Mononuclear cell (primary cell): ENCODE measurements around the gene ADGRB2. TPM values are rescaled to one million over a fixed set of nuclear protein-coding genes. Genes with fewer than 3 reads are reported as not detected.

ENCODE experiments used
- H3K27me3 ChIP-seq: 2 replicates; pipeline ENCODE4 v1.6.0; 2011; ENCODE audit warnings: low read length, control low read depth; ENCODE audit not compliant: insufficient read depth
- H3K4me1 ChIP-seq: 2 replicates; pipeline ENCODE4 v1.5.1; 2011; ENCODE audit warnings: mild to moderate bottlenecking, low read length, control low read depth; ENCODE audit not compliant: insufficient read depth
- H3K4me3 ChIP-seq: 2 replicates; pipeline ENCODE4 v1.5.1; 2011; ENCODE audit warnings: mild to moderate bottlenecking, low read length, moderate library complexity
- H3K9me3 ChIP-seq: 2 replicates; pipeline ENCODE4 v1.5.1; 2011; ENCODE audit warnings: low read depth, mild to moderate bottlenecking, control low read depth, low read length
- total RNA-seq: library from RNA; depleted of rRNA; stranded (reverse); fragments of >200 nt; gene quantifications from one replicate; pipeline ENCODE4 v1.2.3, GENCODE V29; 2012

Gene ADGRB2
- total RNA-seq, 1 donor = 0.73 TPM

DNA sequence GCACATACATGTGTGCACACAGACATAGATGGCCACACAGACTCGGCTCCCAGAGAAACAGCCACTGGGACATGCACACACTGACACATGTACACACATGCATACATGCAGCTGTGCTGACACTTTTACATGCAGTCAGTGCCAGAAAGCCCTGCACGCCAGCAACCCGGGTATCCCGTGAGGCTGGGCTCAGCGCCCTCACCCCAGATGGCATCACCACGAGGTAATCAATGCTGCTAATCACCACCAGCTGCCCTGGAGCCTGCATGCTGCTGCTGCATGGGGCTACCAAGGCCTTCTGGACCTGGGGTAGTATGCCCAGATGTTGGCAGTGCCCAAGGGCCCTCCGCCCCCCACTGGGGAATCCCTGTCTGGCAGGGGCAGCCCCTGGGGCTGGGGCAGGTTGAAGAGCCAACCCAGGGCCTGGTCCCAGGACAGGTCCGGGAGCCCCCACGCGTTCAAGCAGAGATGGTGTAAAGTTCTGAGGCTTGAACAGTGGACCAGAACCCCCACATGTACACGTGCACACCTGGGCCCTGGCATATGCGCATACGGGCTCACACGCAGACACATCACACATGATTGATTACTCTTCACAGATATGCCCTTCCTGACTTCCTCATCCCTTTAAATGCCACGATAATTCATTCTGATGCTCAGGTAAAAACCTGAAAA is 57.6 kb downstream of the ADGRB2 start:
- H3K9me3 ChIP-seq = no peaks in the 10 kb centered on the region
- H3K4me3 ChIP-seq = no peak overlapping the region
- peaks cover 13% of the 10 kb centered on the region for H3K4me1 ChIP-seq
- H3K27me3 ChIP-seq = peaks cover 15% of the 10 kb centered on the region

DNA sequence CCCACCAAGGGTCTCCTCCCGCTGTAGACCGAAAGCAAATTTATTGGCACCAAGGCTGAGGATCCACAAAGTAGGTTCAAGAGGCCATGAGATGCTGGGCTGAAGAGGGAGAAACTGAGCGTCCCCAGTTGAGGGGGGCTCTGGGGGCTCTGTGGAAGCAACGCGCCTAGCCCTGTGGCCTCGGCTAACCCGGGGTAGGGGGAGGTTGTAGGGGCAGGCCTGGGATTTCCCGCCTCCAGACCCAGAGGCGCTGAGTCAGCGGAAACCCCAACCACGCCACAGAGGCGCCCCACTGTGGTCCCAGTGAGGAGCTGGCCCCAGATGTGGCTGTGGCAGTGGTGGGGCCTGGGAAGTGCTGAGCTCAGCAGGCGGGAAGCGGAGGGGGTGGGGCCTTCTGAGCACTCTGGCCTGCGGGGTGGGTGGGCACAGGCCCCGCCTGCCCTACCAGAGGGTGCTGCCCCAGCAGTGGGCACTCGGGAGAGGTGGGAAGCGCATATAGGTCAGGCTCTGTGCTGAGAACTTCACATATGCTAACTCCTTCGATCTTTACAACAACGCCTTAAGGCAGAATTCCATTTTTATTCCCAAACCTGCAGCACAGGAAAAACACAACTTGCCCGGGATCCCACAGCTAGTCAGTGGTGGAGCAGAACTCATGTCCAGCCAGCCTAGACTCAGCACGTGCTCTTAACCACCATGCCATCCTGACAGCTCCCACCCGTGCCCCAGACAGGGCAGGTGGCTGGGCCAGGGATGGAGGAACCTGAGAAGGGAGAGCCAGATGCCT is 58.9 kb downstream of the ADGRB2 start:
- H3K4me1 ChIP-seq = peaks cover 18% of the 10 kb centered on the region
- H3K9me3 ChIP-seq = no peaks in the 10 kb centered on the region
- H3K4me3 ChIP-seq = no peak overlapping the region
- peaks cover 15% of the 10 kb centered on the region for H3K27me3 ChIP-seq

- H3K9me3 ChIP-seq = no peaks in the 10 kb centered on the region
- peaks cover 23% of the 10 kb centered on the region for H3K4me1 ChIP-seq
- H3K27me3 ChIP-seq = peaks cover 15% of the 10 kb centered on the region
- H3K4me3 ChIP-seq = no peak overlapping the region
Measured at GRCh38 chr1:31704271-31705079, 59.7 kb downstream of the ADGRB2 start.

DNA sequence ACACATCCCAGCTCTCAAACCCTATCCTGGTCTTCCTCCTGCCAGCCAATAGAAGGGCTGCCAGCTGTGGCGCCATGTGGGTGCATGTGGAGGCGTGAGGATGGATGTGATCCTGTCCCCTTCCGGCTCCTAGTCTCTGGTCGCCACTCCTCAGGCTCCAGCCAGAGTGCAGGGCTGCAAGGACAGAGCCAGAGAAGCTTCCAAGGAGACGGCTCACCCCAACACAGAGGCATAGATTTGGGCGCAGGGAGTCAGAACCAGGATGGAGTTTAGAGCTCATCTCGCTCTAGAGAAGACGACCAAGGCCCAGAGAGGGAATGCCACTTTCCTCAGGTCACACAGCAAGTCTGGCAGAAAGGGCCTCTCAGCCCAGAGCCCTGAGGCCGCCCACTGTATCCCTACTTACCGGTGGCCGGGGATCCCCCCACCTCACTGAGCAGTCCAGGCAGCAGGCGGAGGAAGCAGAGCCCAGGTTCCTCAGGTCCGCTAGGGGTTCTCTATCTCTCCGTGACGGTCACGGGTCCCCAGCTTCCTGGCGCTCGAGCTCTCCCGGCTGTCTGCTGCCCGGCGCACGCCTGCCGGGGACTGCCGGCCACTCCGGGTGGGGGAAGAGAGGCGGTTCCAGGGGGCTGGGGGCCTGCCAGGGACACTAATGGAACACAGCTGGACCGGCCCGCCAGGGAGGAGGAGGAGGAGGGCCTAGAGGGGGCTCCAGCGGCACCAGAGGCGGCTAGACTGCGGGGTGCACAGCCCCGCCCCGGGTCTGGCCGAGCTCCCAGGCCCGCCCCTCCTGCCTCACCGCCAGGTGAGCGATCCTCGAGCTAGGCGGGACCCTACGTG is 60.5 kb downstream of the ADGRB2 start, which contains the start of gene COL16A1:
Gene COL16A1 (minus strand): TSS at position 587 of the 840 bp plus-strand sequence. CDS start 1,824 bp downstream, outside the sequence.
- H3K9me3 ChIP-seq = no peaks in the 10 kb centered on the region
- peaks cover 15% of the 10 kb centered on the region for H3K27me3 ChIP-seq
- H3K4me1 ChIP-seq = peaks cover 28% of the 10 kb centered on the region
- no peak within 1 kb of the TSS for H3K4me3 ChIP-seq

DNA sequence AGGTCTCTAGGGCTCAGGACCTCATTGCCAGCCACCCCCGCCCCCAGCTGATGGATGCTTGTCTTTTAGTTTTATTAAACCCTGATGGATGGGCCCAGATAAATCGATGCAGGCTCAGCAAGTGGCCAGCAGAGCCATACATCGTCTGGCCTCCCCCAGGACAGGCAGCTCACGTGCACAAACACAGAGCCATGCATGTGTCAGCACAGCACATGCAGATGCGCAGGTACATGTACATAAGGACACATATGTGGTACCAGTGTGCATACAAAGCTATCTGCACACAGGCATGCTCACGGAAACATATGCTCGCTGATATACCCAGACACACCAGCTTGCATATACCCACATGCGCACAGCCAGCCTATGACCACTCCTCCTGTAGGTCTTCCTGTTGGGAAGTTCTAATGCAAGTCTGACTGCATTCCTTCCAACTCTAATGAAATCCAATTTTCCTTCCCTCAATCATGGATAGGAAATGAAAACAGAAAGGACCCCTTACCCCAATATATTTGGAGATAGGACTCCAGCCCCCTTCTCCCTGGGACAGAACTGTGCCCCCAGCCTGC is 61.2 kb downstream of the ADGRB2 start:
- Histone ChIP-seq H3K4me3 (no peak overlapping the region), H3K9me3 (no peaks in the 10 kb centered on the region), H3K27me3 (peaks cover 15% of the 10 kb centered on the region), H3K4me1 (peaks cover 28% of the 10 kb centered on the region)

DNA sequence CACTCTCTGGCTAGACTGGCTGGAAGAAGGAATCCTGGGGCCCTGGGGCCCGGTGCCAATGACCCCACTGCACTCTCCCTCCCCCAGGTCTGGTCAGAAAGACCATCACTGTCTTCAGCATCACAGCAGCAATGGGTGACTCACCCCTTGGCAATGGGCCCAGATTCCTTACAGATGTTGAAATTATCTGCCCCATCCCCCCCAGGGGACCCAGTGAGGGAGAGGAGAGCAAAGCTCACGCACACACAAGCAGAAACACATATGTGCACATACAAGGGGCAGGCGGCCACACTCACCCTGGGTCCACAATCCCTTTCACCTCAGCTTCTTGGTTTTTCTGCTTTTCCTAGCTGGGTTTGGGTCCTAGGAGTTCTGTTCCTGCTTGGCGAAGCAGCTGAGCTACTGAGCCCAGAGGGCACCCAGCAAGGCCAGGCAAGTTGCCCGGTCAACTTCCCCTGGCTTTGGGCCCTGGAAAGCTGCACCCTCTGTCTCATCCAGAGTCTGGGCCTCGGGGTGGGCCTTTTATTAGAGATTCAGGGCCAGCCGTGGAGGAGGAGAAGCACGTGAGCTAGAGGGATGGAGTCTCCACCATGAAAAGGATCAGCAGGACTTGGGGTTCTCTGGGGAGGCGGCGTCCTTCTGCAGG is 62.9 kb downstream of the ADGRB2 start:
- Histone ChIP-seq H3K27me3 (peaks cover 15% of the 10 kb centered on the region), H3K9me3 (no peaks in the 10 kb centered on the region), H3K4me1 (peaks cover 28% of the 10 kb centered on the region), H3K4me3 (no peak overlapping the region)

- no peaks in the 10 kb centered on the region for H3K9me3 ChIP-seq
- H3K4me3 ChIP-seq = no peak overlapping the region
- peaks cover 25% of the 10 kb centered on the region for H3K4me1 ChIP-seq
- H3K27me3 ChIP-seq = peaks cover 15% of the 10 kb centered on the region
Measured at GRCh38 chr1:31700468-31701090, 63.6 kb downstream of the ADGRB2 start.

DNA sequence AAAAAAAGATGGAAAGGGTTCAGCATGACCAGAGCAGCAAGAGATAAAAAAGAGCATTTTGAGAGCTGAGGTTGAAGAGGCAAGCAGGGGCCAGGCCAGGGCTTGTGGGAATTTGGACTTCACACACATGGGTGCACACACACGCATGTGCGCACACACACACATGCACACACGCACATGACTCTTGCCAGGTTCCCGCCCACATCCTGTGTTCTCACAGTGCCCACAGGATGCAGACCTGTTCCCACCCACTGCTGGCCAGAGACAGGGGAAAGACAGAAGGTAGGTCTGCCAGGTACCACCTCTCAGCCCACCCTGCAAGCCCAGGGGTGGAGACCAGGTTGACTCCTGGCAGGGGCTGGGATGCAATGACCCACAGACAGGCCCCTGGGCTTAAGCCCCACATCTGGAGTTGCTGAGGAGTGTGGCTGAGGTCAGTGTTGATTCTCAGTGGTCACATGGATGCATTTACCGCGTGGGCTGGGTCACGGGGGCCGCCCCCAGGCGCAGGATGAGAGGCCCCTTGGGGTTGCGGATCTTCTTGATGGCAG is 64.7 kb downstream of the ADGRB2 start:
- H3K4me1 ChIP-seq = peaks cover 15% of the 10 kb centered on the region
- peaks cover 9% of the 10 kb centered on the region for H3K27me3 ChIP-seq
- no peak overlapping the region for H3K4me3 ChIP-seq
- no peaks in the 10 kb centered on the region for H3K9me3 ChIP-seq

- Histone ChIP-seq H3K9me3 (no peaks in the 10 kb centered on the region), H3K4me3 (no peak overlapping the region), H3K4me1 (peaks cover 15% of the 10 kb centered on the region), H3K27me3 (no peaks in the 10 kb centered on the region)
Measured at GRCh38 chr1:31697369-31697984, 66.7 kb downstream of the ADGRB2 start.

- Histone ChIP-seq H3K27me3 (no peaks in the 10 kb centered on the region), H3K4me3 (no peak overlapping the region), H3K9me3 (no peaks in the 10 kb centered on the region), H3K4me1 (peaks cover 15% of the 10 kb centered on the region)
Measured at GRCh38 chr1:31696242-31696641, 67.9 kb downstream of the ADGRB2 start.

DNA sequence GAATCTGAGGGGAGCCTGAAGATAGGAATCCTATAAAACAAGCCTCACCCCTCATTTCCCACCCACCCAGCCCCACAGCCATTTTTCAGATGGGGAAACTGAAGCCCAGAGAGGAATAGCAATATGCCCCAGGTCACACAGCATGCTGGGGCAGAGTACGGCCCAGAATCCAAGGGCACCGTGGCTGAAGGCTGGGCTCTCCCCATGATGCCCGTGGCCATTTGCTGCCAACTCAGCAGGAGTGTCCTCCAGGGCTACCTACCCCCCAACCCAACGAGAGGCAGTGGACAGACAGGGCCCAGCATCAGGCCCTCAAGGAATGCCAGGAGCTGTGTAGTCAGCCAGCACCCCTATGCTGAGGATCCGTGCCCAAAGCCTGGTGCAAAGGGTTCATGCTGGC is 68.8 kb downstream of the ADGRB2 start:
- Histone ChIP-seq H3K9me3 (no peaks in the 10 kb centered on the region), H3K27me3 (no peaks in the 10 kb centered on the region), H3K4me1 (peaks cover 9% of the 10 kb centered on the region), H3K4me3 (no peak overlapping the region)

DNA sequence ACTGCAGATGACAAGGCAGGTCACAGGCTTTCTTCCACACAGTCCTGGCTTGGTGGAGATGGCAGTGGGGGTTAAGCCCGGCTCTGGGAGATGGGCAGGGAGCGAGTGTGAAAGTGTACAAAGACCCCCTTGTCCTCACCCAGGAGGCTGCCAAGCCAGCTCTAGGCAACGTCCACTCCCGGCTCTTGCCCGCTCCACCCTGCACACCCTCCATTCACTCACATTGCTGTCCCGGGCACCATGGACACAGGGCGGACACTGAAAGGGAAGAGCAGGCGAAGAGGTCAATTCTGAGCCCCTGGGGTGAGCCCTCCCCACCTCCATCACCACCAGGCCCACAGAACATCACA is 69.2 kb downstream of the ADGRB2 start:
- Histone ChIP-seq H3K27me3 (no peaks in the 10 kb centered on the region), H3K4me1 (peaks cover 9% of the 10 kb centered on the region), H3K9me3 (no peaks in the 10 kb centered on the region), H3K4me3 (no peak overlapping the region)
